ENCODE measurements around the gene CDK14.

Gene CDK14

DNA sequence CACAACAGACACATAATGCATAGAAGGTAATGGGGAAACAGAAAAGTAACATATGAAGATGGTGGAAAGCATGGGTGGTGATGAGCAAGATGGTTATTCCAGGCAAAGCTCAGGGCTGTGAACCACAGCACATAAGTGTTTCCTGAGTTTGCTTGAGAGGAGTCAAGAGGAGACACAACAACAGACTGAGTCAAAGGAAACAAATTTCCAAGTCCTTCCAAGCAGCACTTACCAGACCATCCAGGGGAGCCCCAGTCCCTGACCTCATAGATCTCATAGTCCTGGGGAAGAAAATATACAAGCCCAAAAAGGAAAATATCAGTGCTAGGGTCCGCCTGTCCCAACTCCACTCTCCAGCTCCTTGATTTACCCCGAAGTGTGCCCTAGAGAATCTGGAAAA lies 451.5 kb downstream of the CDK14 start:
- no peaks in the 10 kb centered on the region for H3K4me1 ChIP-seq
- H3K27me3 ChIP-seq, result no peaks in the 10 kb centered on the region
- H3K36me3 ChIP-seq, result no peaks in the 10 kb centered on the region
- TF ChIP-seq, protein P1, sequence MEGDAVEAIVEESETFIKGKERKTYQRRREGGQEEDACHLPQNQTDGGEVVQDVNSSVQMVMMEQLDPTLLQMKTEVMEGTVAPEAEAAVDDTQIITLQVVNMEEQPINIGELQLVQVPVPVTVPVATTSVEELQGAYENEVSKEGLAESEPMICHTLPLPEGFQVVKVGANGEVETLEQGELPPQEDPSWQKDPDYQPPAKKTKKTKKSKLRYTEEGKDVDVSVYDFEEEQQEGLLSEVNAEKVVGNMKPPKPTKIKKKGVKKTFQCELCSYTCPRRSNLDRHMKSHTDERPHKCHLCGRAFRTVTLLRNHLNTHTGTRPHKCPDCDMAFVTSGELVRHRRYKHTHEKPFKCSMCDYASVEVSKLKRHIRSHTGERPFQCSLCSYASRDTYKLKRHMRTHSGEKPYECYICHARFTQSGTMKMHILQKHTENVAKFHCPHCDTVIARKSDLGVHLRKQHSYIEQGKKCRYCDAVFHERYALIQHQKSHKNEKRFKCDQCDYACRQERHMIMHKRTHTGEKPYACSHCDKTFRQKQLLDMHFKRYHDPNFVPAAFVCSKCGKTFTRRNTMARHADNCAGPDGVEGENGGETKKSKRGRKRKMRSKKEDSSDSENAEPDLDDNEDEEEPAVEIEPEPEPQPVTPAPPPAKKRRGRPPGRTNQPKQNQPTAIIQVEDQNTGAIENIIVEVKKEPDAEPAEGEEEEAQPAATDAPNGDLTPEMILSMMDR (IDR thresholded peaks at IDR 0.05; ENCODE audit: low read depth, low read length), result no peak
- H3K9me3 ChIP-seq, result no peaks in the 10 kb centered on the region
- DNase-seq, result no peak
- no peak overlapping the region for H3K4me3 ChIP-seq (ENCODE audit: low read depth, low read length)

DNA sequence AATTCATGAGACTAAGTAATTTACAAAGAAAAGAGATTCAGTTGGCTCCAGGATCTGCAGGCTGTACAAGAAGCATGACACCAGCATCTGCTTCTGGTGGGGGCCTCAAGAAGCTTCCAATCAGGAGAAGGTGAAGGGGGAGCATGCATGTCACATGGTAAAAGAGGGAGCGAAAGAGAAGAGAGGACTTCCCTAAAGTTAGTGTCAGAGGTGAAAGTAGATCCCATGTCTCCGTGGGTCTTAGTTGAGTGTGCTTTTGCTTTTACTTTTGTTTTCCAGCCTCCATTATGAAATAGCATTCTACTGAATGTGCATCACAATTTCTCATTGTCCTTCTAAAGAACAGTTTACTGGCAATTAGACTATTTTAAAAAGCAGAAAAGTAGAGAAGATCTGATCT lies 454.6 kb downstream of the CDK14 start:
- TF ChIP-seq, protein P1 (IDR thresholded peaks at IDR 0.05; ENCODE audit: low read depth, low read length), result no peak
- no peak for DNase-seq
- H3K4me1 ChIP-seq, result no peaks in the 10 kb centered on the region
- no peaks in the 10 kb centered on the region for H3K9me3 ChIP-seq
- H3K36me3 ChIP-seq, result no peaks in the 10 kb centered on the region
- no peaks in the 10 kb centered on the region for H3K27me3 ChIP-seq
- no peak overlapping the region for H3K4me3 ChIP-seq (ENCODE audit: low read depth, low read length)

DNA sequence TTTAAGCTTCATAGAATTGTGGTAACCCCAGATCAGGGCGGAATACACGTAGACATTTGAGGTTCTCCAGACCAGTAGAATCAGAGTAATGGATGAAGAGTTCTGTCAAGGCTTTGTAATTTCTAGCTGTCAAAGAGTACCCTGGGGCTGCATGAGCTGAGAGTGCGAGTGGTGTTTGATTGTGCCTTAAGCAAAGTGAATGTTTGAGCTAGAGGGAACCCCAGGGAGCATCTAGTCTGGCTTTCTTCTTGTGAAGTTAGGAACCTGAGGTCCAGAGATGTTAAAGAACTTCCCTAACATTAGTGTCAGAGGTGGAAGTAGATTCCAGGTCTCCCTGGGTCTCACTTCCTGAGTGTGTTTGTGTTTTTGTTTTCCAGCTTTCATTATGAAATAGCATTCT lies 455.8 kb downstream of the CDK14 start:
- no peaks in the 10 kb centered on the region for H3K4me1 ChIP-seq
- TF ChIP-seq, protein P1 (IDR thresholded peaks at IDR 0.05; ENCODE audit: low read depth, low read length), result no peak
- DNase-seq, result no peak
- H3K36me3 ChIP-seq, result no peaks in the 10 kb centered on the region
- no peaks in the 10 kb centered on the region for H3K27me3 ChIP-seq
- no peak overlapping the region for H3K4me3 ChIP-seq (ENCODE audit: low read depth, low read length)
- H3K9me3 ChIP-seq, result no peaks in the 10 kb centered on the region

DNA sequence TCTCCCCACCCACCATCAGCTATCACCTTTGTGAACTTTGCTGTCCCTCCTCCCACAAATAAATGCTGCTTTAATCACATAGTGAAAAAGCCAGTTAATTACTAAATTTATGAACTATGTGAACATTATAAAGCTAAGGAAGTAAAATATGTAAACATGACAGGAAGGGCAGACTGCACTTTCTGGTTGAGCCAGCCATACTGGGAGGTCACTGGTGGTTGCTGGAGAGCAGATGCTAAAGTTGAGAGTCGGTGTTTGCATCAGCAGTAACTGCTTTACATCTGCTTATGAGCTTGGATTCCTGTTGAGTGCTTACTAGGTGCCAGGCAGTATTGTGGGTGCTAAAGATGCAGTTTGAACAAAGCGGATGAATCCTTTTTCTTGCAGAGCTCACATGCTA lies 458.3 kb downstream of the CDK14 start:
- H3K36me3 ChIP-seq, result no peaks in the 10 kb centered on the region
- TF ChIP-seq, protein P1 (IDR thresholded peaks at IDR 0.05; ENCODE audit: low read depth, low read length), result no peak
- DNase-seq, result no peak

DNA sequence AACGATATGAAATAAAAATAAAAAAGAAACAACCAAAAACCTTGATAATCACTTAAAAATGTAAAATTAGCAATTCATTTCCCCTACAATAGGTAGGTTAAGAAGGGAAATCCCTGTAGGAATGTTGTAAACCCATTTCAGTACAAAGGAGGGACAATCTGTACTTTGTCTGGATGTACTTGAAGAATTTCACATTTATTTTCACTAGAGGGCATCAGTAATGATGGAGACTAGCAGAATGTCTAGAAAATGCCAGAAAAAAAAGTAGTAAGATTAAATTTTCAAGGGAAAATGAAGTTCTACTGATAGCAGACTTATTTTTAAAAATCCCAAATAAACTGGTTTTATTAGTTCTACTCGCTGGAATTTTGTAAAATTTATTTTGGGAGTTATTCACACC lies 459.1 kb downstream of the CDK14 start:
- no peak for DNase-seq
- no peaks in the 10 kb centered on the region for H3K36me3 ChIP-seq
- H3K4me3 ChIP-seq (ENCODE audit: low read depth, low read length), result no peak overlapping the region

More for the DNA sequence above, 458.3 kb downstream of the CDK14 start:
- no peak overlapping the region for H3K4me3 ChIP-seq (ENCODE audit: low read depth, low read length)
- H3K27me3 ChIP-seq, result no peaks in the 10 kb centered on the region
- H3K4me1 ChIP-seq, result no peaks in the 10 kb centered on the region
- H3K9me3 ChIP-seq, result no peaks in the 10 kb centered on the region

DNA sequence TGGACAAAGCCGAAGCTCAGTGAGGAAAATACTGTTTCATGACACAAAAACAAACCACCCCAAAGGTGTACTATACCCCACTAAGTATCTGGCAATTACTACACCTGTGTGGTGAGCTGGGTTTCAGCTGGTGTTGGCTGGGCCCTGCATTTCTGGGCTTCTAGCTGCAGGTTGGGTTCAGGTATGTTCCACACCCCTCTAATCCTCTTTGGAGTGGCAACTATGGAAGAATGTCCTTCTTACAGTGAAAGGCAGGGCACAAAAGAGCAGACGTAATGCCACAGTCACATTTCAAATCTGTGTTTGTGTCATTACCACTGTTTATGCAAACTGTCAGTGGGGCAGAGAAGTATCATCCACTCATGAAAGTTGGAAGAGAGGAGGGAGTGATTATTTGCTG lies 466.6 kb downstream of the CDK14 start:
- no peaks in the 10 kb centered on the region for H3K4me1 ChIP-seq
- H3K27me3 ChIP-seq, result no peaks in the 10 kb centered on the region
- H3K4me3 ChIP-seq (ENCODE audit: low read depth, low read length), result no peak overlapping the region
- DNase-seq, result no peak
- H3K36me3 ChIP-seq, result no peaks in the 10 kb centered on the region
- TF ChIP-seq, protein P1 (IDR thresholded peaks at IDR 0.05; ENCODE audit: low read depth, low read length), result no peak
- no peaks in the 10 kb centered on the region for H3K9me3 ChIP-seq

More for the DNA sequence above, 459.1 kb downstream of the CDK14 start:
- Histone ChIP-seq H3K27me3 (no peaks in the 10 kb centered on the region), H3K9me3 (no peaks in the 10 kb centered on the region), H3K4me1 (no peaks in the 10 kb centered on the region)
- TF ChIP-seq, protein P1 (IDR thresholded peaks at IDR 0.05; ENCODE audit: low read depth, low read length), result no peak

Measured in BE2C (cell line).